Glomerular endothelial cell (primary cell): Measurements from ENCODE around the gene GPR39. TPM values are rescaled to one million over a fixed set of nuclear protein-coding genes. Genes with fewer than 3 reads are reported as not detected.

Experiments
- DNase-seq: peaks from one replicate; pipeline ENCODE4 v3.0.0-alpha.2; 2011; ENCODE audit warnings: low read depth, low spot score; ENCODE audit errors: extremely low read depth
- total RNA-seq: library from RNA; depleted of rRNA; stranded (reverse); fragments of >200 nt; gene quantifications from 2 replicates; pipeline ENCODE4 v1.2.3, GENCODE V29; 2015

The GPR39 gene
- total RNA-seq, 1 donor from 2014 or later, result 0.29 TPM

- no peak for DNase-seq
These were observed 142.7 kb downstream of the GPR39 start for GRCh38 chr2:132559326-132559725.

- DNase-seq, result no peak
These were observed 143.3 kb downstream of the GPR39 start for GRCh38 chr2:132559921-132560320.

GRCh38 chr2:132560562-132560961 lies 144.0 kb downstream of the GPR39 start:
- no peak for DNase-seq

- no peak for DNase-seq
These were observed 145.6 kb downstream of the GPR39 start for GRCh38 chr2:132562245-132562644.

GRCh38 chr2:132564065-132564464 lies 147.5 kb downstream of the GPR39 start:
- DNase-seq, result no peak

GRCh38 chr2:132566379-132566778 lies 149.8 kb downstream of the GPR39 start:
- no peak for DNase-seq

- DNase-seq, result no peak
These were observed 151.1 kb downstream of the GPR39 start for GRCh38 chr2:132567682-132568081.

- DNase-seq, result no peak
These were observed 152.1 kb downstream of the GPR39 start for GRCh38 chr2:132568656-132569055.

- no peak for DNase-seq
These were observed 156.9 kb downstream of the GPR39 start for GRCh38 chr2:132573444-132574007.

- no peak for DNase-seq
These were observed 161.1 kb downstream of the GPR39 start for GRCh38 chr2:132577686-132578085.

GRCh38 chr2:132581591-132581990 lies 165.0 kb downstream of the GPR39 start:
- DNase-seq, result no peak

- DNase-seq, result no peak
These were observed 165.6 kb downstream of the GPR39 start for GRCh38 chr2:132581991-132582738.

- DNase-seq, result no peak
These were observed 167.2 kb downstream of the GPR39 start for GRCh38 chr2:132583666-132584360.

GRCh38 chr2:132584976-132585817 lies 168.6 kb downstream of the GPR39 start:
- no peak for DNase-seq

- no peak for DNase-seq
These were observed 169.5 kb downstream of the GPR39 start for GRCh38 chr2:132586101-132586511.

- DNase-seq, result no peak
These were observed 170.2 kb downstream of the GPR39 start for GRCh38 chr2:132586835-132587234.

GRCh38 chr2:132588576-132588975 lies 172.0 kb downstream of the GPR39 start:
- DNase-seq, result no peak

GRCh38 chr2:132589111-132589830 lies 172.7 kb downstream of the GPR39 start:
- DNase-seq, result no peak

GRCh38 chr2:132589966-132590365 lies 173.4 kb downstream of the GPR39 start:
- DNase-seq, result no peak

GRCh38 chr2:132593171-132593570 lies 176.6 kb downstream of the GPR39 start:
- no peak for DNase-seq
